ENCODE data around the gene SLC4A7.

SLC4A7 gene

DNA sequence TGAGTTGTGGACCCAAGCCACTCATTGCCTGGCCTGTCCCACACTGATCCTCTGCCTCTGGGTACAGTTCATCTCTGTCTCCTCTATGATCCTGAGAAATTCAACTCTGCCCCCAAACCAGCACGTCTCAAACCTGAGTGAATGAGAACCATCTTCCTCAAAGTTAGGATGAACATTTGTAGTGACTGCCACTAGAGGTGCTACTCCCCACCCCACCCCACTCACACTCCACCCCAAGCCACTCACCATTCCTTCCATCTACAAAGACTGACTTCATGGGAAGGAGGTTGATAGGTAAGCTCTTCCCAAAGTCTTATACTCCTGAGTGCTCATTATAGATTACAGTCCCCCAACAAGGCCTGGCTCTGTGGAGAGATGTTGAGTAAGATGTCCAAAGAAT, 158.8 kb downstream of the SLC4A7 start:
- no peak for DNase-seq (ENCODE audit: low read depth in 2 of 2)

DNA sequence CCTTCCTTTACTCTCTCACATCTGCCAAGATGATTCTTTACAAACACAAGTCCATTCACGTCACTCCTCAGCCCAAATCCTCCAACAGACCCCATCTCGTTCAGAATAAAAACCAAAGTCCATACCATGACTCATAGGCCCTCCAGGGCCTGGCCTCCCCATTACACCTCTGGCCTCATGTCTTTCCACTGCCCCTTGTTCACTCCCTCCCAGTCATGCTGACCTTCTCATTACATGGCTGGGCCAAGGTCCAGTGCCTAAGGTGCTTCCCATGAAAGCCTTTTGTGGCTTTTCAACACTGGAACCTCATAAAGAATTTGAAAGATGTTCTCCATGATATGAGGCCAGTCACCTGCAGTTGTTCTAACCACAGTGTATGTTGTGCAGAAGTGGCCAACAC, 159.5 kb downstream of the SLC4A7 start:
- DNase-seq (ENCODE audit: low read depth in 2 of 2), result no peak

DNA sequence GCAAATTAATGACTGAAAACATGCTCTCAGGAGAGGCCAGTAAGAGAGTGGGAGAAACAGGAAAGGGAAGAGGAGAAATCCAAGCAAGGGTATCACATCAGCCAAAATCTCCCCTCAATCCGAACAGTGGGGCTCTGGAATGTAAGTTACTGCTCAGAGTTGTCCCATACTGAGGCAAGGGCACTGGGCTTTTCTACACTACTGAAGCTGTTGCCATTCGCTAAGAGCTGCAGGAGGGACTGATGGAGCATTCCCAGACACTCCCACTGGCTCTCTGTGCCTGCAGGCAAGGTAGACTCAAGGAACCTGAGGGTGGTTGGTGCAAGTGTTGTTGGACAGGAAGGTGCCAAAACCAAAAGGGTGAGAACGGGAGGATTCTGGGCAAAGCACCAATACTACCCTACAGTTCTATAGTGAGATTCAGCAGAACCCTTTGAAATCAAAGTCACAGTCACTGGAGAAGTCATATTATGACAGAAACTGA, 161.1 kb downstream of the SLC4A7 start:
- no peak for DNase-seq (ENCODE audit: low read depth in 2 of 2)
